OCI-LY1 (cell line): ENCODE results near the gene CD93.

ENCODE experiments used
- H2AFZ ChIP-seq: fragments of 200-600 bp; sonication (generic), shearing (Covaris generic); 2 replicates; pipeline ENCODE4 v1.6.0; 2014; ENCODE audit warnings: antibody characterized with exemption, mild to moderate bottlenecking, low read length
- H3F3A ChIP-seq: fragments of 200-600 bp; sonication (generic), shearing (Covaris generic); 2 replicates; pipeline ENCODE4 v1.6.0; 2014; ENCODE audit warnings: mild to moderate bottlenecking, antibody characterized with exemption, low read length, moderate library complexity; ENCODE audit not compliant: insufficient read depth
- H3K27ac ChIP-seq: fragments of 200-600 bp; sonication (generic); 2 replicates; pipeline ENCODE4 v1.5.1; 2014; ENCODE audit warnings: low read length, mixed run types, mild to moderate bottlenecking, low read depth; ENCODE audit not compliant: poor library complexity, severe bottlenecking
- H3K27me3 ChIP-seq: fragments of 200-600 bp; sonication (generic); 2 replicates; pipeline ENCODE4 v1.6.0; 2014; ENCODE audit warnings: antibody characterized with exemption, mild to moderate bottlenecking, low read length, moderate library complexity; ENCODE audit not compliant: insufficient read depth
- H3K36me3 ChIP-seq: fragments of 200-600 bp; sonication (generic); 2 replicates; pipeline ENCODE4 v1.6.1; 2014; ENCODE audit warnings: mild to moderate bottlenecking, antibody characterized with exemption, low read length, moderate library complexity, mixed read lengths; ENCODE audit not compliant: insufficient read depth
- H3K4me1 ChIP-seq: fragments of 200-600 bp; sonication (generic); 2 replicates; pipeline ENCODE4 v1.5.1; 2014; ENCODE audit warnings: mild to moderate bottlenecking, low read length, moderate library complexity; ENCODE audit not compliant: insufficient read depth, severe bottlenecking
- H3K4me2 ChIP-seq: fragments of 200-600 bp; sonication (generic), shearing (Covaris generic); 2 replicates; pipeline ENCODE4 v1.6.1; 2014; ENCODE audit warnings: low read length
- H3K4me3 ChIP-seq: fragments of 200-600 bp; sonication (generic); 2 replicates; pipeline ENCODE4 v1.5.1; 2014; ENCODE audit warnings: low read length, low read depth, mild to moderate bottlenecking, mixed read lengths; ENCODE audit not compliant: poor library complexity, severe bottlenecking
- H3K79me2 ChIP-seq: fragments of 200-600 bp; shearing (Covaris generic); 2 replicates; pipeline ENCODE4 v1.6.1; 2016; ENCODE audit warnings: mixed run types, low read length, mixed read lengths; ENCODE audit not compliant: insufficient read depth
- H3K9ac ChIP-seq: fragments of 200-600 bp; sonication (generic), shearing (Covaris generic); 2 replicates; pipeline ENCODE4 v1.6.1; 2014; ENCODE audit warnings: mild to moderate bottlenecking, low read length, mixed read lengths
- H3K9me2 ChIP-seq: fragments of 200-600 bp; sonication (generic), shearing (Covaris generic); 2 replicates; pipeline ENCODE4 v1.6.1; 2014; ENCODE audit warnings: low read depth, mild to moderate bottlenecking, low read length, mixed read lengths
- H3K9me3 ChIP-seq: fragments of 200-600 bp; shearing (Covaris generic); 2 replicates; pipeline ENCODE4 v1.6.1; 2014; ENCODE audit warnings: low read length, mixed read lengths
- H4K20me1 ChIP-seq: fragments of 200-600 bp; sonication (generic), shearing (Covaris generic); 2 replicates; pipeline ENCODE4 v1.6.0; 2016; ENCODE audit warnings: mild to moderate bottlenecking, low read length; ENCODE audit not compliant: insufficient read depth
- EZH2 ChIP-seq: fragments of 200-600 bp; sonication (generic), shearing (Covaris generic); IDR thresholded peaks from 2 replicates; pipeline ENCODE4 v1.8.0; 2017; ENCODE audit warnings: borderline replicate concordance, mixed run types, mild to moderate bottlenecking, antibody characterized with exemption, low read length, moderate library complexity, mixed read lengths
- TF ChIP-seq, protein P1 (sequence below): fragments of 200-600 bp; sonication (generic), shearing (Covaris generic); IDR thresholded peaks from 2 replicates; pipeline ENCODE4 v1.5.1; 2017; ENCODE audit warnings: mild to moderate bottlenecking, antibody characterized with exemption, low read length, moderate library complexity, mixed read lengths

CD93 gene

GRCh38 chr20:23094213-23094896 lies 8.2 kb upstream of the CD93 start:
- no peaks in the 10 kb centered on the region for H3K79me2 ChIP-seq
- H3K9ac ChIP-seq, result no peak overlapping the region
- no peaks in the 10 kb centered on the region for H3K4me1 ChIP-seq
- H3K27ac ChIP-seq, result no peak overlapping the region
- H3K9me2 ChIP-seq, result no peaks in the 10 kb centered on the region
- no peak overlapping the region for H3K4me2 ChIP-seq
- no peaks in the 10 kb centered on the region for H3K9me3 ChIP-seq
- no peaks in the 10 kb centered on the region for H3K36me3 ChIP-seq
- no peak overlapping the region for H2AFZ ChIP-seq
- no peak overlapping the region for H3K4me3 ChIP-seq
- H3K27me3 ChIP-seq, result no peaks in the 10 kb centered on the region; the same call in 1 of the 2 replicates
- no peaks in the 10 kb centered on the region for H3F3A ChIP-seq
- no peaks in the 10 kb centered on the region for H4K20me1 ChIP-seq
- no peak for TF ChIP-seq EZH2
- TF ChIP-seq, protein P1, sequence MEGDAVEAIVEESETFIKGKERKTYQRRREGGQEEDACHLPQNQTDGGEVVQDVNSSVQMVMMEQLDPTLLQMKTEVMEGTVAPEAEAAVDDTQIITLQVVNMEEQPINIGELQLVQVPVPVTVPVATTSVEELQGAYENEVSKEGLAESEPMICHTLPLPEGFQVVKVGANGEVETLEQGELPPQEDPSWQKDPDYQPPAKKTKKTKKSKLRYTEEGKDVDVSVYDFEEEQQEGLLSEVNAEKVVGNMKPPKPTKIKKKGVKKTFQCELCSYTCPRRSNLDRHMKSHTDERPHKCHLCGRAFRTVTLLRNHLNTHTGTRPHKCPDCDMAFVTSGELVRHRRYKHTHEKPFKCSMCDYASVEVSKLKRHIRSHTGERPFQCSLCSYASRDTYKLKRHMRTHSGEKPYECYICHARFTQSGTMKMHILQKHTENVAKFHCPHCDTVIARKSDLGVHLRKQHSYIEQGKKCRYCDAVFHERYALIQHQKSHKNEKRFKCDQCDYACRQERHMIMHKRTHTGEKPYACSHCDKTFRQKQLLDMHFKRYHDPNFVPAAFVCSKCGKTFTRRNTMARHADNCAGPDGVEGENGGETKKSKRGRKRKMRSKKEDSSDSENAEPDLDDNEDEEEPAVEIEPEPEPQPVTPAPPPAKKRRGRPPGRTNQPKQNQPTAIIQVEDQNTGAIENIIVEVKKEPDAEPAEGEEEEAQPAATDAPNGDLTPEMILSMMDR, result no peak

DNA sequence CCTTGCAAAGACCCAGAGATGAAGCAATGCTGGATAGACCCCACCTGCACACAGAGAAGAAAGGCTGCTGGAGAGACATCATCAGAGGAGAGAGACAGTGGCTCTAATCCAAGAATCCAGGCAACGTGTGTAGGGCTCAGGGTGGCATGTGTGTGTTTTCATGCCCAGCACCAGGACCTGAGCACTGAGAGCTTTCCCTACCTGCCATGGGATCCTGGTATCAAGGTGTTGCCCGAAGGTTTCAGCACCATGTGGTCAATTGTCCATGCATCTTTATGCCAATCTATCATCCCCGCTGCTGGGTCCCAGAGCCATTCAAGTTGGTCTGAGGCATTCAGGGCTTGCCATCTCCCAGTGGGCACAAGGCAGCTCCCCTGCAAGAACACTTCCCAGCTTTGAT lies 7.5 kb upstream of the CD93 start:
- Histone ChIP-seq H3K27me3 (no peaks in the 10 kb centered on the region; the same call in 1 of the 2 replicates), H3K9ac (no peak overlapping the region), H4K20me1 (no peaks in the 10 kb centered on the region), H3K9me2 (no peaks in the 10 kb centered on the region), H3K79me2 (no peaks in the 10 kb centered on the region), H3K4me2 (no peak overlapping the region), H3K36me3 (no peaks in the 10 kb centered on the region), H3K27ac (no peak overlapping the region), H3K4me1 (no peaks in the 10 kb centered on the region), H3F3A (no peaks in the 10 kb centered on the region), H2AFZ (no peak overlapping the region), H3K9me3 (no peaks in the 10 kb centered on the region), H3K4me3 (no peak overlapping the region)
- TF ChIP-seq EZH2, result no peak
- TF ChIP-seq, protein P1, result no peak

GRCh38 chr20:23092861-23093495 lies 6.9 kb upstream of the CD93 start:
- no peaks in the 10 kb centered on the region for H3F3A ChIP-seq
- no peak overlapping the region for H2AFZ ChIP-seq
- no peaks in the 10 kb centered on the region for H3K36me3 ChIP-seq
- no peaks in the 10 kb centered on the region for H4K20me1 ChIP-seq
- TF ChIP-seq EZH2, result no peak
- H3K27ac ChIP-seq, result no peak overlapping the region
- H3K4me2 ChIP-seq, result no peak overlapping the region
- no peak overlapping the region for H3K9ac ChIP-seq
- H3K4me3 ChIP-seq, result no peak overlapping the region
- H3K27me3 ChIP-seq, result peaks cover 2% of the 10 kb centered on the region; the same call in 1 of the 2 replicates
- no peaks in the 10 kb centered on the region for H3K4me1 ChIP-seq
- H3K79me2 ChIP-seq, result no peaks in the 10 kb centered on the region
- H3K9me2 ChIP-seq, result no peaks in the 10 kb centered on the region
- H3K9me3 ChIP-seq, result no peaks in the 10 kb centered on the region
